HG02973 (cell line): ENCODE measurements around the gene LMO1.

Source experiments
- ATAC-seq: cut with Tn5 transposase; IDR thresholded peaks from one replicate; pipeline ENCODE4 v1.9.1; 2021; ENCODE audit warnings: moderate library complexity; ENCODE audit not compliant: unreplicated experiment

LMO1 gene

DNA sequence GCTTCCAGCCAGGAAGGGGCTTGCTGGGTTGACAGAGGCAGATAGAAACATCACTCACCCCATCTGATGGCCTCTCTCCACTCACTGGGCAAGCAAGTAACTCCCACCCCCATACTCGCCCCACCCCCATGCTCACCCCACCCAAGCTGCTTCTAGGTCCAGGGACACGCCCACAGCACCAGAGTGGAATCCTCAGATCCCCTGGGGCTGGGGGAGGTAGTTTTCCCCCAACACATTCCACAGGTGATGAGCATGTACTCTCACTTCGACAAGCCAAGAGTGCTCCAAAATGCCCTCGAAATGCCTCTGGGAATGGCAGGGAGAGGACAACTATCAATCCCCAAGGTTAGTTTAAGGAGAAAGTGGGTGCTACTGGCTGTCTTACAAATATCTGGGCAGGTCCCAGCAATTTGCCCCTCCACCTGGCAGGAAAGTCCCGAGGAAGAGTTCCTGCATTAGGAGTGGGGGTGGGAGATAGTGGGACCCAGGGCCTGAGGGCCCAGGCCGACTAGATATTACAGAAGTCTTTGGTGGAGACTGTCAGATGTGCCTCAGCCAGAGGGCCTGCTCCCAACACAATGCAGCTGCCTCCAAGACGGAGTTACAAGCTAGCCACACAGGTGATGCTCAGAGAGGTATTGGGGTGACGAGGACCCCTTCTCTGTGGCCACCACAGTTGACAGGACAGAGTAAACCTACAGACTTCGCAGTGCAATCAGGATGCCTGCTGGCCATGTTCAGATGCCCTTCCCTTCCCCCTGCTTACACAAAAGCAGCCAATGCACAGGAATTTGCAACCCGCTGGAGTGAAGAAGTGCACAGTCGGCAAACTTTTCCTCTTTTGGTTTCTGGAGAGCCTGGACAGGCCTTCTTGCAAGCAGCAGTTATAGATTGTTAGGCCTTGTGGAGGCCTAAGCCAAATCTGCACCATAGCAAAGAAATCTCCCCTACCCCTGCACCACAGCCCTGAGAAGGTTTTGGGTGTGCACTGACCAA, 2.9 kb upstream of the LMO1 start:
- no peak for ATAC-seq

DNA sequence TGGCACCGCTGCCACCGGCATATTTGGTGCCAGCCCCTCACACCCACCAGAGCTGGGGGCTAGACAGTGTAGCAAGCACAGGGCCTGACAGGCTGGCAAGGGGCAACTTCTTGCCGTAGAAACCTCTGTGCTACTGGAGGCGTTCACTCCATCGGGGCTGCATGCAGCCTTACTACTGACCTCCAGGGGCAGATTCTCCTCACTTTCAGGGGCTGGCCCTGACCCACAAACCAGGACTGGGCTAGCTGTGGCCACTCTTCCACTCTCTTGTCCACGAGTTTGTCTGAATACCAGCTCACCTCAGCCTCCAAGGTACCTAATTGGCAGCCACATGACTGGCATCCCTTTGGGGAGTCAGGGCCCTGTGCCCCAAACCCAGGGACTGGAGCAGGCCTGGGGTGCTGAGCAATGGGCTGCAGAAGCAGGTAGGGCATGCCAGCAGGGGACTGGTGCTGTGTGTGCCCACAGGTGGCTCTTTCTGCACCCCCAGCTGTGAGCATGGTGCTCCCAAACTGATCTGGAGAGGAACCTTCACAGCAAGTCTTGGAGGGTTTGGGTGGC, 2.1 kb upstream of the LMO1 start:
- no peak for ATAC-seq

DNA sequence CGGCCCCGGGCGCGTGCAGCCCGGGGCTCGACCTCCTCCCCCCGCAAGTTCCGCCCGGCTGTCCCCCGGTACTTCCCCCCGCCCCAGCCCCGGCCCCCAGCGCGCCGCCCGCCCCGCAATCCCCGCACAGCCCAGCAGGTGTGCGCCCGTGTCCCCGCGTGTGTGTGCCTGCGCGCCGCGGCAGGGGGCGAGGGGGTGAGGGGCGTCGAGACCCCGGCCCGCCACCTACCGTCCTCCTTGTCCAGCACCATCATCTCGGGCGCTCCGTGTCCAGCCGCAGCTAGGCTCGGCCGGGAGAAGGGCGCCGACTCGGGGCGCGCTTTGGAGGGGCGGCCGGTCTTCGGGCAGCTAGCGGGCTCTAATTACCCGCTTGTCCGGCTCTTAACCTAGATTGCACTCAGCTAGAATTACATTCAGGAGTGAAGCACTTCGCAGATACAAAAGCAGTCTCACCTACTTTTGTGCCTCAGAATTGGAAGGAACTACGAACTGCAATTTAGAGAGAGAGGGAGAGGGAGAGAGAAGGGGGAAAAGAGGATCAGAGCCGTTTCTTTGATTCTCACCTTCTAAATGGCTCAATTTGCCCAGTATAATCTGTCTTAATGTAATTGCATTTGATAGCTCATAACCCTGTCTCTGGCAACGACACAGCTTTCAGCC, 439 bp downstream of the LMO1 start:
- no peak for ATAC-seq

DNA sequence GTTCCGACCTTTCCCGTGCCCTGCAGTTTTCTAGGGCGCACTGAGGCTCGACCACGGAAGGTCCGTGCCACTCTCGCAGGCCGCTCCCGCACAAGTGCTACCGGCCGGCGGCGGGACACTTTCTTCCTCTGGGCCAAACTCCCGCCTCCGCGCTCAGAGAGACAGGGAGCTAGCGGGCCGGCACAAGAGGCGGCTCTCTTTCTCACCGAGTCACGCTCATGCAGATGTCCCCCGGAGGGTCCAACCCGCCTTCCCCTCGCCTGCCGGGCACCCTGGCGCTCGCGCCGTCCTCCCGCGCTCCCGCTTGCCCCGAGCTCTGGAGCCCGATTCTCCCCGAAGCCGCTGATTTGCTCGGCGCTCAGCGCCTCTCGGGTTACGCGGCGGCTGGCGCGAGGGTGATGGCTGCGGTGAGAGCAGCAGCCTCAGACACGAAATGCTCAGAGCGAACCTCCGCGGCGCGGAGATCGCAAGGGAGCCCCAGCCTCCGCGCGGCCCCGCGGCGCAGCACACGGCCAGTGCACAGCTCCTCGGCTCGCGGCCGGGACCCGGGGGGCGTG, 1.0 kb downstream of the LMO1 start:
- ATAC-seq, result no peak

DNA sequence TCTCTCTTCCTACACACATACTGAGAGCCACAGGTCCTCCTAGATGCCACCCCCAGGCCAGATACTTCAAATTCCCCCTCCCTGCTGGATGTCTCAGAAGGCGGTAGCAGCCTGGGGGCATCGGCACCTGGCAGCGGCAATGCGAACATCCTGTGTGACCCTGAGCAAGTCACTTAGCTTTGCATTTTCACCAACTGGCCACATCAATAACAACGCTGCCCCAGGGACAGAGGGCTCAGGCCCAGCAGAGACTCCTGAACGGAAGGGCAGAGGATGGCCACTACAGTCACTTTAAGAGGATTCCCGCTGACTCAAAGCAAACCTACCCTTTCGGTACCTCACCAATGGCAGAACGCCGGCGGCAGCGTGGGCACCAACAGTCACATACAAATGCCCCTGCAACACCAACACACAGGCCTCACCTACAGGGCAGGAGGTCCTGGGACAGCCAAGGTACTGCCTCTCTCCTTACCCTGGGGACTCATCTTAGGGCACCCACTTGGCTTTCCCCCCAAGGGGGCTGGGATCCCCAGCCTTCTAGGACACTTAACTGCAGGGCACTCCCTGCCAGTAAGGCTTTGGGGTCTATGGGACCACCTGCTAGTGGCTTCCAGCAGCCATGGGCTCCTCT, 1.6 kb downstream of the LMO1 start:
- ATAC-seq, result no peak

DNA sequence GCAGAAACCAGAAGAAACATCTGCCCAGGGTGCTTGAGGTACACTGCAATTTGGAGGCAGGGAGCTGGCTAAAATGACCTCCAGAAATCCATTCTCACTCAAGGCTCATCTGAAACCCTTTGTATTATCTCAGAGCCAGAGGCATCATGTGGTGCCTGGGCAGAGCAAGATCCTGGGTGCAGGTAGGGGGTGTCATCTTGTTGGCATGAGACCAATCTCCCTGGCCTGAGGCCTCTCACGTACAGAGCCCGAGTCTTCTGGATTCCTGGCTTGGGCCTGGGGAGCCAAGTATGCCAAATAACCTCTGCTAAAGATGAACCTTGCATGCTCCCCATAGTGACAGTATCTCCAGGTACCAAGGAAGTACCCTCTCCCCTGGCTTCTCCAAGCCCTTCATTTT, 2.4 kb downstream of the LMO1 start:
- no peak for ATAC-seq

DNA sequence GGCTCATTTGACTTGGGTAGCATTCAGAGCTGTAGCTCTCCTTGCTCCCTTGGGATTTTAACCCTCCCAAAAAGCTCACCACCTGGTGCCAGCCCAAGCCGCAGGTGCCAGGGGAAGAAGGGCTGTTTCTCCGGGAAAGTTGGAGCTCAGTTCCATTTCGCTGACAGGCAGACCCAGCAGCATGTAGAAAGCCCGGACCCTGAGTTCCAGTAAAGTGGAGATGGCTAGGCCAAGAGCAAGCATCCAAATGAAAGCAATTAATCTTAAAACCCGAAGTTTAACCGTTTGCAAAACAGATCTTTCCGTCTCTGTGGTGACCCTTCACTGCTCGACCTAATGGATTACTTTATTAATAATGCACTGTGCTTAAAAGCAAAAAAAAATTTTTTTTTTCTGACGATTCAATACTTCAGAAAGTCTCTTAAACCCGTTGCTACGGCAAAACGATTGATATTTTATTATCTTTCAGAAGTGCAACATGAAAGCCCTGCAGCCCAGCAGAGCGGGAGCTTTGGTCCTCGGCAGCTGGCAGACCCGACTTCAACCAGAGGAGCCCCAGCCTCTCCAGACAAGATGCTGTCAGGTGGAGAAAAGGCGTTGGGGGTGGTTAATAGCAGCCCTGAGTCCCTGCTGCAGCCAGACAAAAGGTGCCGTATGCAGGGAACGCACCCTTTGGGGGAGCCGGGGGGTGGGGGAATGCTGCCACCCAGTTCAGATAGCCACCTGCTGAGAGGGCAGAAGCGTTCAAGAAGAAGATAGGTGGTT, 3.3 kb downstream of the LMO1 start:
- ATAC-seq, result no peak

DNA sequence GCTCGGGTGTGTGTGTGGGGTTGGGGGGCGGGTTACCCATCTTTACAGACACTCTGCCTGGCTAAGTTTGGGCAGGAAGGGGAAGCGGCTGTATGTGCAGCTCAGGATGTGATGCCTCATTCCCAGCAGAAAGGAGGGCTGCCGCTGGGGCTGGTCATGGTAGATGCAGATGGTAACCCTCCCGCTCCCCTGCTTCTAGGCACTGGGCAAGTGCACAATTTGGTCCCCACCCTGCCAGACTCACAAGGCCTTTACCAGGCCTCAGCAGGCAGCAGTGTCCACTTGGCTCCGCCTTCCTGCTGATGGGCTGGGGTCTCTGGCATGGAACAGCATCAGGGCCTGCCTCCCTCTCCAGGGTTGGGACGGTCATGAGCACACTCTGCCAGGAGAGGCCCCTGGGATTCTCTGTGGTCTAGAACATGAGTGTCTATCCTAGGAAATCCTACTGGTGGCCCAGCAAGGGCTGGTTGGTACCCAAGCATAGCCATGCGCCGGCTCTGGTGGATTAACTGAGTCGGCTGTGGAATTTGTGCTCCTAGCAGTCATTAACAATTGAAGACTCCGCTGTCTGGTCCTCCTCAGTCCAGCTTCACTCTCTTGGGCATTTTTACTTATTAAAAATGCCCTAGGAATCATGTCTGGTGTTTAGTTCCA, 4.2 kb downstream of the LMO1 start:
- ATAC-seq, result no peak

DNA sequence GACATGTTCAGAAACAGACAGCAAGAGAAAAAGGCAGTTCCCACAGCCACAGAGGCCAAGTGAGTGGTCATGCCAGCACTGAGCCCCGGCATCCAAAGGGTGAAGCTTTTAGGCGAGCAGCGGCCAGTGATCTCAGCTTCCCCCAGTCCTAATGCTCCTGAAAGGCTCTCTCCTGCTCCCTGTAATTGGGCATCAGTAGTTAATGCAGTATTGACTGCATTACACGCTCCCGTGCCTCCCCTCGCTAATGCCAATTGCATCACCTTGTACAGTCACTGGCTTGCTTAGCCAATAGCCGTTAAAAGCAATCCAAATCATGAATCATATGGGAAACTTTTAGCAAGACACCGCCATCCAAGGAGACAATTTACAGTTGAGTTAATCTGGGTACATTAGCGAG, 4.9 kb downstream of the LMO1 start:
- ATAC-seq, result no peak

DNA sequence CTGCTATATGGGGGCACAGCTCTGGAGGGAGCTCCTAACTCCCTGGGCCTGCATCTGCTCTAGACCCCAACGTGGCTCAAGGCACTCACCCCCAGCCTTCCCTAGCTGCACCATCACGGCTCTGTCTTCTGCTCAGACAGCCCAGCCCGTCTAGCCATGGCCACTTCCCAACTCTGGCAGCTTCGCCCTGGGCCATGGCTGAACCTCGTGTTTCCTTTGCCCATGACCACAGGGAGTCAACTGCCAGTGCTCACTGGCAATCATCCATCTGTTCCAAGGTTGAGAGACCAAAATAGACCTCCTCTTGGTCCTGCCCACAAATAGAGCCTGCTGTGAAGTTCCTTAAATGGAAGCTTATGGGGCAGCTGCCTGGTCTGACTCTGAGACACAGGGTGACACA, 5.4 kb downstream of the LMO1 start:
- no peak for ATAC-seq

DNA sequence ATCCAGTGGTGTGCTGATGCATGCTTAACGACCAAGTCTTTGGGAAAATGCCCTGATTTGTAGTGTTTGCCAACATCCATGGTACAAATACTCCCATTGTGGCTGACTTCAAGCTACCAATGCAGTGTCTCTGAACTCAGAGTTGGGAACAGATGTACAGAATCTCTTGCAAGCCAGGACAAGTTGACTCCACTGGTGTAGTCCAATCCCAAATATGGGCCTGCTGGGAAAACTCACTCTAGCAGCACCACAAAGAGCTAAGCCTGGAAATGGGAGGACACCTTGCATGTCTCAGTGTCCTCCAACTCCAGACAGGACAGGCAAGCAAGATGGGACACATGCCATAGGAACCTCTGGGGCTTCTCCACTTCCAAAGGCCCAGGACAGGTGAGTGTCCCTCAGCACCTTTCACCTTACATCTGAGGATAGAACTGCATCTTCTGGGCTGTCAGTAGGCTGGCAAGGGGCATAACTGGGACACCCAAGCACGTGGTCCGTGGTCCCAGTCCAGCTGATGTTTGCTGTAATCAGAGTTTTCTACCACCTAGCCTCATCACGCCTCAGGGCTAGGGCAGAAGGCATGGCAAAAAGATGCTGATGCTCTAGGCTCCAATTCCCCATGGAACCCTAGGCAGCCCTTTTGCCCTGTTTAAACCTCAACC, 6.5 kb downstream of the LMO1 start:
- ATAC-seq, result no peak

DNA sequence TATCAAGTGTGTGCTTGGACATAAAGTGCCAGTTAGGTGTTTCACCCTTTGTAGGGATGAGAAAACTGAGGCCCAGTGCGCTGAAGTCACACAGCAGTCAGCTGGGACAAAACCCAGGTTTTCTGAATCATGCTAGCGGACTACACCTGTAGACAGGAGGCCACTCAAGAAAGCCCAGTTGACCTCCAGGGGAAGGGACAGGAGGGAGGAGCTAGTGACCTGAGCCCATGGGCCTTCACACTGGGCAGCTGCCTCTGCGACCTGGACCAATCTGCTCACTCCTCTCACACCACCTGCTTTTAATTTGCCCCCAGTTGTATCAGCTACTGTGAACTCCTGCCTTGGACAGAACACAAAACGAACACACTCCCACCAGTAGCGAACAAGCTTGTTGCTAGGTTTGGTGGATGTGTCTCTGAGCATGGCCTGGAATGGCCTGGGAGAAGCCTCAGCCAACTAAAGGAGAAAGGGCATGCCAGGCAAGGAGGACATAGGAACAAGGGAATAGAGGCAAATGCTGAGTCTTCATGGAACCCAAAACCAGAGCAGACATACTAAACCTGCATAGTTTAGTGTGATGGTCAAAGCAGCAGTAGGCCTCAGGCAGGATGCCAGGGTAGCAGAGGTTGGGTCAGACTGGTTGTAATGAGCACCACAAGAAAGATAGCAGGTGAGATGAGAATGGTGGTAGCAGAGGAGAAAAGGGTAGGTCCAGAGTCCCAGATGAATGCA, 7.2 kb downstream of the LMO1 start:
- no peak for ATAC-seq

DNA sequence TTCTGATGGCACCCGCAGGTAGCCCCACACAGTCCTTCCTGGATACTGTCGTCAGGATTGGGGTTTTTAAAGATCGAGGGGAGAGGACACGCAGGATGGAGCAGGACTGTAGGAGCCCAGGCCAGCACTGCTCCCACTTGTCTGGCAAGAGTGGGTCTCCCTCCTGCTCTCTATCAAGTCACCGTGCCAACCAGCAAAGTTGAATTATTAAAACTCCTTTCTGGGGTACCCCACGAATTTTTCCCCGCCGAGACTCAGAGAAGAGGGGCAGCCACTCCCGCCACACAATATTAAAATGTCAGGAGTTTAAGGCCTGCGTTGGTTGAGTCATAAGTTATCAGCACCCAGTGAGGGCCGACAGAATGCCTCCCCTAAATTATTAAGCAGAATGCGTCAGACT, 10.1 kb downstream of the LMO1 start:
- ATAC-seq, result no peak

DNA sequence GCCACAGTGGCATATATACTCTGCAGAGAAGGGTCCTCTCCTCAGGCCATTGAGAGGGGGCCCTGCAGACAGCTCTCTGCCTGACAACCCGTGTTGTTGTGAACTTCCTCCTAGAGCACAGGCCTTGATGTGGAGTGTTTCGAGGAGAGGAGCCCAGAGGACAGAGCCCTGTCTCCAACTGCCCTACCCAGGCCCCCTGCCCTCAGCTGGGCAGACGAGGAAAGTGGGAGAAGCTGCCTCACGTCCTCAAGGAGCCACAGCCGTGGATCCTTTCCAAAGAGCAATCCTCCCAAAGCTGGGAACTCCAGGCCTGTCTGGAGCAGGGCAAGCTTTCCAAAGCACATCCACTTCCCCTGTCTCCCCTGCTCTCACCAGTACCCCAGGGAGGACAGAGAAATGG, 10.7 kb downstream of the LMO1 start:
- no peak for ATAC-seq

DNA sequence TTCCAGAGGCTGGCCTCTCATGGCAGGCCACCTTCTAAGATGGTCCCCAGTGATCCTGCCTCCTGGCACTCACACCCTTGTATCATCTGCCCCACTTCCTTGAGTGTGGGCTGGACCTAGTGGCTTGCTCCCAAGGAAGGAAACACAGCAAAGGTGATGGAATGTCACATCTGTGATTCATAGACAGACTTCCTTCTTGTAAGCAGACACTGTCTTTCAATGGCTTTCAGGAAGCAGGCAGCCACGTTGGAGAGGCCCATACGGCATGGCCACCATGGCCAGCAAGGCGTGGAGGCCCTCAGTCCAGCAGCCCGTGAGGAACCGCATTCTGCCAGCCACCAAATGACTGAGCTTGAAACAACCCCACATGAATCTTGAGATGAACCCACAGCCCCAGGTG, 11.3 kb downstream of the LMO1 start:
- ATAC-seq, result no peak

DNA sequence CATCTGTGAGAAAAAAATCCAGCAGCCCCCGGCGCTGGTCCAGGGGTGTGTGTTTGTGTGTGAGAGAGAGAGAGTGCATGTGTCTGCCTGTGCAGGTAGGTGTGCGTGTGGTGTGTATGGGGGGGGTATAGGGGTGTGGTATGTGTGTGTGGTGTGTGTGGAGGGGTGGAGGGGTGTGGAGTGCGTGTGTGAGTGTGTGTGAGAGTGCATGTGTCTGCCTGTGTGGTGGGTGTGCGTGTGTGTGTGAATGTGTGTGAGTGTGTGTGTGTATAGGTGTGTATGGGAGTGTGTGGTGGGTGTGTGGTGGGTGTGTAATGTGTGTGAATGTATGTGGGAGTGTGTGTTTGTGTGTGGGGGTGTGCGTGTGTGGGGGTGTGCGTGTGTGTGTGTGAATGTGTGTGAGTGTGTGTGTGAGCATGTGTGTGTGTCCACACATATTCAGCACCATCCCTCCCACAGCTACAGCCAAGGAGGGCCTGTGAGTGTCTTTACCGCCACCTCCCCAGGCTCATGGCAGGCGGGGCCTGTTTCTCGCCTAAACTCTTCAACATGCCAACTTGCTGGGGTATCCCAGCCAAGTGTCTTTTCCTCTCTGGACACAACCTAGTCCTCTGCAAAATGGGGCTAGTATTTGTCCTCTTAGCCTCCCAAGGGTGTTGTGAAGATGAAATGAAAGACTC, 11.9 kb downstream of the LMO1 start:
- ATAC-seq, result no peak

DNA sequence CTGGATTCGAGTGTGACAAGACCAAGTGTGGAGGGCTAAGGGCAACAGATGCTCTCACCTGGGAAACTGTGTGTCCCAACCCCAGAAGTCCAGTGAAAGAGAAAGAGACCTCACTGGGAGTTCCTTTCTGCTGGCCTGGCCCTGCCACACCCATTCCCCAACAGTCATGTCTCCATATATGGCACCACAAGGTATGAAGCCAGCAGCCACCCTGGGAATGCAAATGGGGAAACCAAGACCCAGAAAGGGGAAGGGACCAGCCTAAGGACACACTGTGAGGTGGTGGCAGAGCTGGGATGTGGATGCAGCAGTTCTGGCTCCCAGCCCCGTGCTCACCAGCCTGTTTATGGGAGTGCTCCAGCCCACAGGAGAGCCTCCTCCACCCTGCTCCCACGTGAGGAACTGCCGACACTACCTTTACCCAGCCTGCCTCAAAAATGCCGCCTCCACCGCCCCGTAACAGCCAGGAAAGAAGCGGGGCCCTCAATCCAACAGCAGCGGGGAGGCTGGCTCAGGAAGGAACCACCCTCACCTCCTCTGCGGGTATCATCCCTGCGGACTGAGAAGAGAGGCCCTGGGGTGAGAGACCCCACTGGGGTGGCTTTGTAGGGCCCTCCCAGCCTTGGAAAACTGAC, 12.6 kb downstream of the LMO1 start:
- no peak for ATAC-seq

DNA sequence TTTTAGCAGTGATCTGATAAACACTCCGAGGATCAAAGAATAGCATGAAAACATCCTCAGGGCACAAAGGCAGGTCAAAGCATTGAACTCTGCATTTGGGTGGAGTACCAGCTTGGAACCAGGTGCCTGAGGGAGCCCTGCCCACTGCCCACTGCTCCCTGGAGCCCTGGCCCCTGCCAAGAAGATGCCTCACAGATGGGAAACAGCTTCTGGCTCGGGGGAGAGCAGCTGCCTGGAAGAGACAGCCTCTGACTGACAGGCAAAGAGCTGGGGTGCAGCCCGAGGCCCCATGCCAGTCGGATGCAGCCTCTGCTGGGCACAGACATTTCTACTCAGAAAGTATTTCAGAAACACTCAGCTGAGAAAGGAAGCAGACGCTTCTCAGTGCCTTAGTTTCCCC, 13.2 kb downstream of the LMO1 start:
- ATAC-seq, result no peak
